Measurements from ENCODE around the gene CDK4. TPM values are rescaled to one million over a fixed set of nuclear protein-coding genes. Genes with fewer than 3 reads are reported as not detected.

The CDK4 gene
- total and polyA plus RNA-seq, 2 of the 4 experiments (the other 2 are of a cell fraction) = 261 to 297 TPM

DNA sequence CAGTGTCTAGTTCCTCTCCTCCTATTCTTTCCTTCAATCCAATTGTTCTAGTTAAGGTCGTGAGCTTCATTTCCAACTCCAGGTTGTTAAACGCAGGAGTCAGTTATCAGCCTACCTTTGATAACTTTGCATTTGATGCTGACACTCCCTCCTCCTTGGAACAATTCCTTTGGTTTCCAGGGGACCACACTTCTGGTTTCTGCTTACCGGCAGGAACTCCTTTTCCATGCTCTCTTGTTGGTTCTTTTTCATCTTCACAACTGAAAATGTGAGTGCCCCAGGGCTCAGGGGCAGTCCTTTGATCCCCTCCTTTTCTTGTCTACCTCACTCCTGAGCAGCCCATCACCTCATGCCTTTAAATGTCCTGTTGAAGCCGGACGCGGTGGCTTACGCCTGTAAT lies 25.3 kb upstream of the CDK4 start:
- CTCF ChIA-PET = no interaction called here
- no peaks in the 10 kb centered on the region for H3K4me1 ChIP-seq (ENCODE audit: control insufficient read depth, insufficient read depth, low read length)

More for the DNA sequence above, 25.3 kb upstream of the CDK4 start:
- H2BK120ac ChIP-seq (ENCODE audit: low read depth, low read length) = no peak overlapping the region
- H2BK5ac ChIP-seq (ENCODE audit: low read depth, low read length, poor library complexity, severe bottlenecking) = no peak overlapping the region
- no peak overlapping the region for H2BK20ac ChIP-seq (ENCODE audit: low read depth, low read length)
- H2AFZ ChIP-seq (replicated peaks; ENCODE audit: low read length, poor library complexity) = no peak overlapping the region
- DNase-seq (no peak), ATAC-seq (ENCODE audit: low read depth) (no peak)
- H3K56ac ChIP-seq (ENCODE audit: extremely low read depth, insufficient read depth, low read length) = no peak overlapping the region
- no peak overlapping the region for H2AK5ac ChIP-seq (ENCODE audit: low read depth, low read length)
- H3K18ac ChIP-seq (ENCODE audit: low read depth, low read length) = no peak overlapping the region
- H3K27me3 ChIP-seq (ENCODE audit: control insufficient read depth, insufficient read depth, low read length) = no peaks in the 10 kb centered on the region
- H3K23ac ChIP-seq (ENCODE audit: low read depth, low read length) = no peak overlapping the region
- no peak overlapping the region for H3K4ac ChIP-seq (ENCODE audit: low read depth, low read length)
- no peak overlapping the region for H4K8ac ChIP-seq (ENCODE audit: low read depth in 2 of 2, low read length in 2 of 2)
- no peak overlapping the region for H2BK15ac ChIP-seq (ENCODE audit: low read depth, low read length)
- peaks cover 6 to 21% of the 10 kb centered on the region in 2 experiments; a peak in 3 of 4 replicates for H3K79me1 ChIP-seq (ENCODE audit: low read depth in 1 of 2, low read length in 2 of 2)
- no peak overlapping the region for H3K27ac ChIP-seq (ENCODE audit: insufficient read depth, low read length)
- no peaks in the 10 kb centered on the region for H4K20me1 ChIP-seq (ENCODE audit: insufficient read depth, low read length)
- H3K9ac ChIP-seq (ENCODE audit: low read depth, low read length) = no peak overlapping the region
- dilution Hi-C loops (cut with HindIII; ENCODE audit: low sequenced_read_pairs, unreplicated experiment) (no loop called here), in situ Hi-C loops (cut with MboI; ENCODE audit: low sequenced_read_pairs) (no loop called here), intact Hi-C loops (cut with micrococcal nuclease) (no loop called here)
- 94% methylated on average over 3 of the region's 7 CpGs; no CpG with 5 or more reads in 1 of the 2 experiments for WGBS, 2 experiments (ENCODE audit: extremely low coverage in 2 of 2, insufficient read length in 1 of 2)
- 0 out of 2 replicates have a peak, but pooled peaks cover 3% of the 10 kb centered on the region for H3K9me1 ChIP-seq (ENCODE audit: insufficient read depth, low read length)
- no peak overlapping the region for H2AK9ac ChIP-seq (replicated peaks; ENCODE audit: low read depth, low read length, poor library complexity)
- H3K4me3 ChIP-seq (ENCODE audit: insufficient read depth, low read depth, low read length) = no peak overlapping the region
- peaks cover 6% of the 10 kb centered on the region for H3K36me3 ChIP-seq (ENCODE audit: control insufficient read depth, insufficient read depth, low read length)
- no peak overlapping the region for H3K4me2 ChIP-seq (ENCODE audit: low read depth, low read length)
- no TSS peak for BruUV-seq (replicated peaks)
- no peak for TF ChIP-seq RFX5 (IDR thresholded peaks at IDR 0.05; ENCODE audit: low read depth, low read length)
- TF ChIP-seq SMC3 (IDR thresholded peaks at IDR 0.05; ENCODE audit: low read depth, low read length) = no peak
- no peak for TF ChIP-seq ELK1 (IDR thresholded peaks at IDR 0.05; ENCODE audit: borderline replicate concordance, low read depth, low read length)
- TF ChIP-seq FOS (IDR thresholded peaks at IDR 0.05; ENCODE audit: low read depth, low read length) = no peak
- no peak overlapping the region for H4K5ac ChIP-seq (ENCODE audit: low read depth, low read length)
- H3K9me3 ChIP-seq (ENCODE audit: control insufficient read depth, insufficient read depth, low read length) = no peaks in the 10 kb centered on the region
- H3K14ac ChIP-seq (replicated peaks; ENCODE audit: low read depth, low read length) = no peak overlapping the region
- POLR2A ChIA-PET (ENCODE audit: unreplicated experiment) = no interaction called here
- H4K91ac ChIP-seq (ENCODE audit: insufficient read depth, low read depth, low read length) = no peak overlapping the region

Measured in IMR-90 (cell line).